Hematopoietic multipotent progenitor cell treated with erythropoietin and hydrocortisone succinate and interleukin-3 and kit ligand, for 17 days (in vitro differentiated cells): ENCODE data around the gene RNF121.
A peak's percentile ranks its signal among the peaks of the same experiment; 100 is the strongest.

ENCODE experiments used
- DNase-seq: peaks from one replicate; pipeline ENCODE4 v3.0.0-alpha.2; 2015; ENCODE audit warnings: low spot score

Gene RNF121

GRCh38 chr11:71990701-71991100 is 61.9 kb downstream of the RNF121 start:
- DNase-seq: no peak

- DNase-seq: no peak
These were observed 62.6 kb downstream of the RNF121 start for GRCh38 chr11:71991494-71991893.

GRCh38 chr11:71992136-71992730 is 63.4 kb downstream of the RNF121 start:
- no peak for DNase-seq

- no peak for DNase-seq
These were observed 65.9 kb downstream of the RNF121 start for GRCh38 chr11:71994786-71995185.

- DNase-seq: peak; percentile 54
These were observed 67.0 kb downstream of the RNF121 start for GRCh38 chr11:71995726-71996291.

- no peak for DNase-seq
These were observed 67.7 kb downstream of the RNF121 start for GRCh38 chr11:71996517-71996916.

GRCh38 chr11:71996946-71997345 is 68.1 kb downstream of the RNF121 start:
- no peak for DNase-seq

GRCh38 chr11:71997594-71997993 is 68.7 kb downstream of the RNF121 start:
- no peak for DNase-seq

- DNase-seq: no peak
These were observed 69.2 kb downstream of the RNF121 start for GRCh38 chr11:71998061-71998460.

- DNase-seq: no peak
These were observed 69.9 kb downstream of the RNF121 start, which contains the start of gene IL18BP for GRCh38 chr11:71998649-71999310. IL18BP (plus strand) TSS chr11:71998909; CDS start chr11:71999985, 1,076 bp downstream.

GRCh38 chr11:71999362-71999761 is 70.5 kb downstream of the RNF121 start:
- no peak for DNase-seq

GRCh38 chr11:71999798-72000197 is 71.0 kb downstream of the RNF121 start:
- DNase-seq: peak; percentile 21

GRCh38 chr11:72000202-72000867 is 71.5 kb downstream of the RNF121 start:
- no peak for DNase-seq

GRCh38 chr11:72001285-72001684 is 72.4 kb downstream of the RNF121 start:
- no peak for DNase-seq

GRCh38 chr11:72001834-72002591 is 73.2 kb downstream of the RNF121 start:
- DNase-seq: no peak

GRCh38 chr11:72002841-72003775 is 74.3 kb downstream of the RNF121 start:
- no peak for DNase-seq

- DNase-seq: no peak
These were observed 74.9 kb downstream of the RNF121 start for GRCh38 chr11:72003776-72004171.

GRCh38 chr11:72004515-72005346 is 75.9 kb downstream of the RNF121 start:
- DNase-seq: no peak

- no peak for DNase-seq
These were observed 76.8 kb downstream of the RNF121 start for GRCh38 chr11:72005347-72006260.
